COLO668 (cell line): ENCODE data around the gene HSD11B2.

Experiments
- DNase-seq: peaks from one replicate; lab custom pipeline; 2025; ENCODE audit not compliant: unreplicated experiment; lab: John Stamatoyannopoulos, UW

HSD11B2 gene

GRCh38 chr16:67448580-67448979 lies 17.7 kb downstream of the HSD11B2 start:
- no peak for DNase-seq

GRCh38 chr16:67449336-67449735 lies 18.4 kb downstream of the HSD11B2 start:
- no peak for DNase-seq

GRCh38 chr16:67449739-67450138 lies 18.8 kb downstream of the HSD11B2 start:
- DNase-seq, result no peak

GRCh38 chr16:67451061-67451703 lies 20.3 kb downstream of the HSD11B2 start:
- no peak for DNase-seq

GRCh38 chr16:67451704-67452435 lies 20.9 kb downstream of the HSD11B2 start:
- DNase-seq, result no peak

- DNase-seq, result no peak
Observed at GRCh38 chr16:67454104-67454503, 23.2 kb downstream of the HSD11B2 start.

- DNase-seq, result no peak
Observed at GRCh38 chr16:67454852-67455251, 23.9 kb downstream of the HSD11B2 start.

GRCh38 chr16:67456391-67457081 lies 25.6 kb downstream of the HSD11B2 start:
- peak; percentile 8 for DNase-seq

- no peak for DNase-seq
Observed at GRCh38 chr16:67457611-67458010, 26.7 kb downstream of the HSD11B2 start.

- no peak for DNase-seq
Observed at GRCh38 chr16:67458121-67458641, 27.3 kb downstream of the HSD11B2 start.

- DNase-seq, result peak; percentile 20
Observed at GRCh38 chr16:67459066-67459860, 28.3 kb downstream of the HSD11B2 start.

GRCh38 chr16:67459861-67460150 lies 28.9 kb downstream of the HSD11B2 start:
- DNase-seq, result no peak

GRCh38 chr16:67460168-67460567 lies 29.2 kb downstream of the HSD11B2 start:
- DNase-seq, result no peak

GRCh38 chr16:67460961-67461360 lies 30.0 kb downstream of the HSD11B2 start:
- DNase-seq, result no peak

- DNase-seq, result no peak
Observed at GRCh38 chr16:67461600-67462278, 30.8 kb downstream of the HSD11B2 start.

GRCh38 chr16:67462279-67462655 lies 31.3 kb downstream of the HSD11B2 start:
- DNase-seq, result no peak

GRCh38 chr16:67463059-67463458 lies 32.1 kb downstream of the HSD11B2 start:
- DNase-seq, result no peak

- no peak for DNase-seq
Observed at GRCh38 chr16:67463691-67464090, 32.8 kb downstream of the HSD11B2 start.

- DNase-seq, result no peak
Observed at GRCh38 chr16:67464565-67464964, 33.6 kb downstream of the HSD11B2 start.

GRCh38 chr16:67466581-67466980 lies 35.7 kb downstream of the HSD11B2 start:
- no peak for DNase-seq

- DNase-seq, result no peak
Observed at GRCh38 chr16:67468731-67469130, 37.8 kb downstream of the HSD11B2 start.
